ENCODE data around the gene PLEKHJ1.

The PLEKHJ1 gene

GRCh38 chr19:2236314-2237050 lies at the start of gene PLEKHJ1, which contains the start of gene SF3A2:
PLEKHJ1 (minus strand) TSS chr19:2236329; CDS start chr19:2236248, 81 bp downstream.
SF3A2 (plus strand) TSS chr19:2236824; CDS start chr19:2243419, 6,595 bp downstream.
- DNase-seq, result peak; percentile 96 to 100

DNA sequence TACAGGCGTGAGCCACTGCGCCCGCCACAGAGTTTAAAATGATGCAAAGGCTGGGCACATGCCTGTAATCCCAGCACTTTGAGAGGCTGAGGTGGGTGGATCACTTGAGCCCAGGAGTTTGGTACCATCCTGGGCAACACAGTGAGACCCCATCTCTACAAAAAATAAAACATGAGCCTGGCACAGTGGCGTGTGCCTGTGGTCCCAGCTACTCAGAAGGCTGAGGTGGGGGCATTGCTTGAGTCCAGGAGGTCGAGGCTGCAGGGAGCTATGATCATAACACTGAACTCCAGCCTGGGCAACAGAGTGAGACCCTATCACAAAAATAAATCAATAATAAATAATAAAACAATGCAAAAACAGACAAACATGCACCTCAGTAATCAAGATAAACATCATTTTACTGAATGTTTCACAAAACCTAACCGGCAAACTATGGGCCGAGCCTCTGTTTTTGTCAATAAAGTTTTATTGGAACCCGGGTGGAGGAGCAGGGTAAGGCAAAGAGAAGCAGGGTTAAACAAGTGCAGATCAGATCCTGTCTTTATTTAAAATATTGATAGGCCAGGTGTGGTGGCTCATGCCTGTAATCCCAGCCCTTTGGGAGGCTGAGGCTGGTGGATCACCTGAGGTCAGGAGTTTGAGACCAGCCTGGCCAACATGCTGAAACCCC lies 47.8 kb upstream of the PLEKHJ1 start:
- DNase-seq, result no peak

GRCh38 chr19:2282862-2283237 lies 46.7 kb upstream of the PLEKHJ1 start:
- no peak for DNase-seq

DNA sequence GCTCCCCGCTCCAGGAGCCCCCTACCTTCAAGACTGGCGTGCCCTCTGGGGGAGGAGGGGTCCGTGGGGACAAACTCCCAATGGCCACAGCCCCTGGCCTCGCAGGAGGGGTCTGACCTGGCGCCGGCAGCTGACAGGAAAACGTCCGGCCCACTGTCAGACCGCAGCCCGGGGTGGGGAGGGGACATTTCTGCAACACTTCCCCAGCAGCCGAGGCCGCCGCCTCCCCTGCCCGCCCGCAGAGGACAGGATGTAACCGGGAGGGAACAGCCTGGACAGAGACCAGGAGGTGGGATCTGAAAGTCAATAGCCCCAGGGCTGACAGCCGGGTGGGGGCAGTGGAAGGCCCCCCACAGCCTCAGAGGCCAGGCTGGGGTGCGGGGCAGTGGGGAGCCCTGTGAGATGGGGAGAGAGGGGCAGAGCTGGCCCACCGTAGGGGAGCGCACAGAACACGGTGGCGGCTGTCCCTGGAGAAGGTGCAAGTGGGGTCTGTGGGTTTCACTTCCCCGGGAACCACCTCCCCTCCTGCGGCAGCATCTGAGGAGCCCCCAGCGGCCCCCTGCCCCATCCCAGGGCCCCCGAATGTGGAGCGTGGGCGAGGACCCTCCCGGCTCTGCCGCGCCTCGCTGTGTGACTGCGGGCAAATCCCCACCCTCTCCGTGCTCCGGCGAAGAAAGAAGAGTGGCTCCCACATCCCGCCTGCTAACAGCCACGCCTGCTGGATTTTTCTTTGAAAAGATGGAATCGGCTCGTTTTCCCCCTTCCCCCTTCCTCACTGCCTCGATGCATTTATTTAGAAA lies 46.1 kb upstream of the PLEKHJ1 start, which contains the start of gene PEAK3:
TSS of gene PEAK3 (minus strand) at position 114 of the 800 bp plus-strand sequence. CDS start 1,244 bp downstream, outside the sequence.
- peak in 1 of 2 donors; percentile 61 for DNase-seq

GRCh38 chr19:2281265-2282061 lies 45.3 kb upstream of the PLEKHJ1 start:
- DNase-seq, result peak in 1 of 2 donors; percentile 61

DNA sequence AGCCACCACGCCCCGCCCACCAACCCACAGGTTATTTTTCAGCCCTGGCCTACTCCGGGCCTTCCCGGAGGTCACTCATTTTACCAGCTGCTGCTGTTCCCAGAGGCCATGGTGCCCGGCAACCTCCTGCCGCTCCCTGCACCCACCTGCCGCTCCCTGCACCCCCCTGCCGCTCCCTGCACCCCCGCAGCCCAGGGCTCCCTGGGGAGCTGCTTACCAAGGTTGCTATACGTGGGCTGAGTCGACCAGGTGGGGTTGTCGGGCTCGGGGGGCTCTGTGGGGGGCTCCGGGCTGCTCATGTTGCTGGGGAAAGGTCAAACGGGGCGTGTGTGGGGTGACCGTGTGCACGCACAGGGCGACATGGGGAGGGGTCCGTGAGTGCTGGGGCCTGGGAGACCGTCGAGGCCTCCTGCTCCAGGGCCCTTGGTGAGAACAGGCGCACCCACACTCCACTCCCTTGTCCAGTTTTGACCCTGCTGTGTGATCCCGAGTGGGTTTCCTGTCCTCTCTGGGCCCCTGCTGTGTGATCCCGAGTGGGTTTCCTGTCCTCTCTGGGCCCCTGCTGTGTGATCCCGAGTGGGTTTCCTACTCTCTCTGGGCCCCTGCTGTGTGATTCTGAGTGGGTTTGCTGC lies 44.6 kb upstream of the PLEKHJ1 start:
- DNase-seq, result no peak

DNA sequence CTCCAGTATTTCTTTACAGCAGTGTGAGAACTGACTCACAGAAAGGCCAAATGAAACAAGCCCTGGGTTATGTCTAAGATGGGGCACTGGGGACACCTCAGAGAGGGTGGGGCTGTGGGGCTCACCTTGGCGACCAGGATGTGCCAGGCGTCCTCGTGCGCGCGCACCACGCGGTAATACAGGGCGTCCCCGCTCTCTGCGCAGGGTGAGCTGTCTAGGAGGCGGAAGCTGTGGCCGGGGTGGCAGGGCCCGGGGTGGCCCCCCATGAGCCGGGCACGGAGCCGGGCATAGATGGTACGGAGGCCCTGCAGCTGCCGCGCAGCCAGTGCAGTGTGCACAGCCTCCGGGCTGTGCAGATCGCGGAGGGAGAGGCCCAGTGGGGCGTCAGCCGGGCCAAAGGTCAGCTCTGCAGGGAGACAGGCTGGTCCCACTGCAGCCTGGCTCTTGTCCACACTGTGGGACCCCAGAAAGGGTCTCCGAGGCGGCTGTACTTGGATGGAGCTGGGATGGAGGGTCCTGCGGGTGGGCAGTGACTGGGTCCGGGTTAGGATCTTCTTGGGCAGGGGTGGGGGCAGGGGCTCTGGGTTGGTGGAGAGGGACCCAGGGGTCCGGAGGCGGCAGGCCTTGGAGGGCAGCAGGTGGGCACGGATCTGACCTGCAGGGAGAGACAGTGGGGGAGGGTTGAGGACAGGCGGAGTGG lies 42.5 kb upstream of the PLEKHJ1 start:
- no peak for DNase-seq

DNA sequence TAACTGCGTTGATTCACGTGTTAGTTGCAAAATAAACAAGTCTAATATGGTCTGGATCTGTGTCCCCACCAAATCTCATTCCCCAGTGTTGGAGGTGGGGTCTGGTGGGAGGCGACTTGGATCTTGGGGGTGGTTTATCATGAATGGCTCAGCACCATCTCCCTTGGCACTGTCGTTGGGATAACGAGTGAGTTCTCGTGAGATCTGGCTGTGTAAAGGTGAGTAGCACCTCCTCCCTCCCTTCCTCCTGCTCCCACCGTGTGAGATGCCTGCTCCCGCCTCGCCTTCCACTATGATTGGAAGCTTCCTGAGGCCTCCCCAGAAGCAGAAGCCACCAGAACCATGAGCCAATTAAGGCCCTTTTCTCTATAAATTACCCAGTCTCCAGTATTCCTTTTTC lies 41.0 kb upstream of the PLEKHJ1 start:
- no peak for DNase-seq

DNA sequence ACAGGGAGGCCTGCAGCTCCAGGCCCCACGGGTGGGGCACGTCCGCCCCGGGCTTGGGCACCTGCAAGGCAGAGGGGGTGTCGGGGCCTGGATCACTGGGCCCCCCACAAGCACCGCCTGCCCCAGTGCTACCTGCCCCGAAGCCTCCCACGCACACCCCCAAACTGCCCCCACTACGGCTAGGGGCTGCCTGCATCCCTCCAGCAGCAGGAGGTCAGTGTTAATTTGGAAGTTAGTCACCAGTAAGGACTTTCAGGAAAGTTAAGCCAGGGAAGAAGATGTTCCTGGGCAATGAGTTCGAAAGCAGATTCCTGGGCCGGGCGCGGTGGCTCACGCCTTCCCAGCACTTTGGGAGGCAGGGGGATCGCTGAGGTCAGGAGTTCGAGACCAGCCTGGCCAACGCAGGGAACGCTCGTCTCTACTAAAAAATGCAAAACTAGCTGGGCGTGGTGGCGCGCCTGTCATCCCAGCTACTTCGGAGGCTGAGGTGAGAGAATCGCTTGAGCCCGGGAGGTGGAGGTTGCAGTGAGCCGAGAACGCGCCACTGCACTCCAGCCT lies 40.4 kb upstream of the PLEKHJ1 start:
- no peak for DNase-seq

GRCh38 chr19:2275588-2276428 lies 39.7 kb upstream of the PLEKHJ1 start:
- DNase-seq, result no peak

- DNase-seq, result peak in 1 of 2 donors; percentile 16
Measured at GRCh38 chr19:2274931-2275535, 38.9 kb upstream of the PLEKHJ1 start.

GRCh38 chr19:2274185-2274711 lies 38.1 kb upstream of the PLEKHJ1 start:
- no peak for DNase-seq

- peak; percentile 23 to 52 for DNase-seq
Measured at GRCh38 chr19:2273356-2274184, 37.4 kb upstream of the PLEKHJ1 start.

- peak in 1 of 2 donors; percentile 51 for DNase-seq
Measured at GRCh38 chr19:2271234-2272103, 35.3 kb upstream of the PLEKHJ1 start.

GRCh38 chr19:2270423-2271233 lies 34.5 kb upstream of the PLEKHJ1 start:
- DNase-seq, result peak; percentile 83 to 84

DNA sequence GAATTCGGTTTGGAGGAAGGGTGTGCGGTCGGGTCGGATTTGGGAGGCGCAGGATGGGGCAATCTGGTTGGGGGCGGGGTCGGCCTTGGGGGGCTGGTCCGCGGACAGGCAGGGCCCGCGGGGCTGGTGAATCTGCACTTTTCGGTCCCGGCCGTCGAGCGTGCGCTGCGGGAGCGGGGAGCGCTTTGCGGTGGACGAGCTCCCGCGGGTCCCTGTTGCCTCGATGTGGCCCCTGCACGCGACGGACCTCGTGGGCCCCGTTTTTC lies 34.0 kb upstream of the PLEKHJ1 start:
- peak in 1 of 2 donors; percentile 51 for DNase-seq

All from bone marrow (tissue), 2 donors.